HT1080 (cell line): ENCODE data around the gene CTDSP1. TPM values are rescaled to one million over a fixed set of nuclear protein-coding genes. Genes with fewer than 3 reads are reported as not detected.

Experiments used
- small RNA-seq: library from RNA; depleted of rRNA; stranded (forward); fragments of <200 nt; gene quantifications from one replicate; pipeline ENCODE3, GENCODE V24; 2014
- total RNA-seq: library from RNA; depleted of rRNA; stranded (reverse); fragments of >200 nt; shearing (Covaris generic); gene quantifications from 2 replicates; pipeline ENCODE4 v1.2.3, GENCODE V29; 2014; rRNA removed

CTDSP1 gene
- total RNA-seq, 1 experiment from 2014 or later: 61.2 TPM

Small RNAs within 50 kb of the gene (small RNA-seq; reads per million reads assigned to genes)
- gene MIR26B: 18.5 reads per million, percentile 93 among the genes with 10 or more reads in this experiment

Other genes with a start within 250 kb of the CTDSP1 start
- not detected in 2 replicates for gene CXCR1, start 232.9 kb upstream of the CTDSP1 start, total RNA-seq
- 422 and 493 TPM in 2 replicates for gene ARPC2, start 182.7 kb upstream of the CTDSP1 start, total RNA-seq
- gene GPBAR1, start 138.9 kb upstream of the CTDSP1 start, total RNA-seq: 0.05 TPM in 1 of 2 replicates, not detected in the other
- gene AAMP, start 129.7 kb upstream of the CTDSP1 start, total RNA-seq: 226 and 244 TPM in 2 replicates
- gene PNKD, start 129.3 kb upstream of the CTDSP1 start, total RNA-seq: 41.6 and 42.2 TPM in 2 replicates
- gene TMBIM1, start 107.4 kb upstream of the CTDSP1 start, total RNA-seq: 78.7 and 93.7 TPM in 2 replicates
- not detected in 2 replicates for gene CATIP, start 43.0 kb upstream of the CTDSP1 start, total RNA-seq
- 0.03 and 0.08 TPM in 2 replicates for gene SLC11A1, start 17.6 kb upstream of the CTDSP1 start, total RNA-seq
- gene VIL1, start 19.3 kb downstream of the CTDSP1 start, total RNA-seq: 0.05 TPM in 1 of 2 replicates, not detected in the other
- gene USP37, start 168.5 kb downstream of the CTDSP1 start, total RNA-seq: 7.7 and 8.7 TPM in 2 replicates
- gene CNOT9, start 169.0 kb downstream of the CTDSP1 start, total RNA-seq: 80.1 and 101 TPM in 2 replicates
- 1.7 and 2.4 TPM in 2 replicates for gene PLCD4, start 208.0 kb downstream of the CTDSP1 start, total RNA-seq